ENCODE data around the gene IGF1R. TPM values are rescaled to one million over a fixed set of nuclear protein-coding genes. Genes with fewer than 3 reads are reported as not detected.
A peak's percentile ranks its signal among the peaks of the same experiment; 100 is the strongest.

The IGF1R gene
- total RNA-seq, 4 donors from 2014 or later, result 31.6 to 87.8 (median 60.0) TPM

GRCh38 chr15:98893401-98893800, 245.1 kb downstream of the IGF1R start:
- no peak for ATAC-seq
- peaks cover 0 to 41% of the 10 kb centered on the region in 2 donors for H3K36me3 ChIP-seq
- TF ChIP-seq POLR2AphosphoS5 (IDR thresholded peaks at IDR 0.05) (no peak), EP300 (IDR thresholded peaks at IDR 0.05) (no peak), CTCF (IDR thresholded peaks at IDR 0.05) (no peak), POLR2A (IDR thresholded peaks at IDR 0.05) (no peak)
- no peak overlapping the region for H3K27ac ChIP-seq
- WGBS, 2 donors (ENCODE audit: low coverage in 1 of 2), result 76 to 77% methylated on average over 4 of the region's 6 CpGs
- peaks cover 3 to 41% (median 5%) of the 10 kb centered on the region in 3 donors for H3K4me1 ChIP-seq
- H3K4me3 ChIP-seq, result no peak overlapping the region
- no peaks in the 10 kb centered on the region for H3K27me3 ChIP-seq
- H3K9me3 ChIP-seq, result no peaks in the 10 kb centered on the region

GRCh38 chr15:98894312-98894711, 246.0 kb downstream of the IGF1R start:
- Histone ChIP-seq H3K9me3 (no peaks in the 10 kb centered on the region), H3K4me1 (peaks cover 3 to 35% (median 5%) of the 10 kb centered on the region in 3 donors), H3K27ac (peak overlapping the region in 1 of 4 donors; percentile 16), H3K27me3 (no peaks in the 10 kb centered on the region), H3K4me3 (no peak overlapping the region), H3K36me3 (peaks cover 0 to 45% of the 10 kb centered on the region in 2 donors)
- WGBS, 2 donors (ENCODE audit: low coverage in 1 of 2), result 8 to 71% methylated on average over 1 to 3 of the region's 4 CpGs
- no peak for ATAC-seq
- no peak for TF ChIP-seq EP300 (IDR thresholded peaks at IDR 0.05)
- no peak for TF ChIP-seq POLR2AphosphoS5 (IDR thresholded peaks at IDR 0.05)
- no peak for TF ChIP-seq POLR2A (IDR thresholded peaks at IDR 0.05)
- no peak for TF ChIP-seq CTCF (IDR thresholded peaks at IDR 0.05)

- ATAC-seq, result no peak
- no peaks in the 10 kb centered on the region for H3K27me3 ChIP-seq
- 82 to 95% methylated on average over 3 to 5 of the region's 5 CpGs for WGBS, 2 donors (ENCODE audit: low coverage in 1 of 2)
- no peak overlapping the region for H3K4me3 ChIP-seq
- peak overlapping the region in 3 of 4 donors; percentile 39 to 68 (median 66) for H3K27ac ChIP-seq
- H3K9me3 ChIP-seq, result no peaks in the 10 kb centered on the region
- H3K36me3 ChIP-seq, result peaks cover 0 to 53% of the 10 kb centered on the region in 2 donors
- H3K4me1 ChIP-seq, result peaks cover 3 to 24% (median 5%) of the 10 kb centered on the region in 3 donors
- no peak for TF ChIP-seq POLR2AphosphoS5 (IDR thresholded peaks at IDR 0.05)
- TF ChIP-seq EP300 (IDR thresholded peaks at IDR 0.05), result no peak
- no peak for TF ChIP-seq CTCF (IDR thresholded peaks at IDR 0.05)
- no peak for TF ChIP-seq POLR2A (IDR thresholded peaks at IDR 0.05)
Measured at GRCh38 chr15:98896002-98896721, 247.8 kb downstream of the IGF1R start.

- peaks cover 3 to 24% (median 5%) of the 10 kb centered on the region in 3 donors for H3K4me1 ChIP-seq
- peak; percentile 85 for ATAC-seq
- WGBS, 2 donors (ENCODE audit: low coverage in 1 of 2), result 47 to 53% methylated on average over 10 to 12 of the region's 12 CpGs
- H3K27ac ChIP-seq, result peak overlapping the region; percentile 23 to 68 (median 52)
- H3K4me3 ChIP-seq, result no peak overlapping the region
- H3K36me3 ChIP-seq, result peaks cover 0 to 50% of the 10 kb centered on the region in 2 donors
- no peaks in the 10 kb centered on the region for H3K27me3 ChIP-seq
- no peaks in the 10 kb centered on the region for H3K9me3 ChIP-seq
- TF ChIP-seq CTCF (IDR thresholded peaks at IDR 0.05) (no peak), POLR2AphosphoS5 (IDR thresholded peaks at IDR 0.05) (peak; percentile 77), EP300 (IDR thresholded peaks at IDR 0.05) (no peak)
Measured at GRCh38 chr15:98896802-98897732, 248.7 kb downstream of the IGF1R start.
